NCI-H345 treated with DMSO at 0.1 percent for 48 hours (cell line): ENCODE data around the gene TMEM248.
"Not testable (repeated sequence)": the region's sequence is repeated elsewhere in the genome, so short reads cannot be mapped to it uniquely, and the experiment has no call there.

ENCODE experiments used
- DNase-seq: peaks from one replicate; lab custom pipeline; 2025; ENCODE audit not compliant: unreplicated experiment; lab: John Stamatoyannopoulos, UW

The TMEM248 gene

GRCh38 chr7:66948480-66949109 is 27.6 kb downstream of the TMEM248 start:
- no peak for DNase-seq

GRCh38 chr7:66950311-66950710 is 29.3 kb downstream of the TMEM248 start:
- no peak for DNase-seq

- DNase-seq, result no peak
Measured at GRCh38 chr7:66950763-66951162, 29.7 kb downstream of the TMEM248 start.

GRCh38 chr7:66952343-66953043 is 31.5 kb downstream of the TMEM248 start:
- DNase-seq, result no peak

GRCh38 chr7:66953044-66953427 is 32.0 kb downstream of the TMEM248 start:
- DNase-seq, result no peak

GRCh38 chr7:66957595-66958290 is 36.7 kb downstream of the TMEM248 start:
- no peak for DNase-seq

GRCh38 chr7:66958538-66959350 is 37.7 kb downstream of the TMEM248 start:
- DNase-seq, result no peak

GRCh38 chr7:66960192-66960591 is 39.2 kb downstream of the TMEM248 start:
- no peak for DNase-seq

GRCh38 chr7:66961096-66961495 is 40.1 kb downstream of the TMEM248 start:
- no peak for DNase-seq

- DNase-seq, result no peak
Measured at GRCh38 chr7:66964411-66964810, 43.4 kb downstream of the TMEM248 start.

GRCh38 chr7:66967029-66967428 is 46.0 kb downstream of the TMEM248 start:
- no peak for DNase-seq

GRCh38 chr7:66969001-66969400 is 48.0 kb downstream of the TMEM248 start:
- DNase-seq, result not testable (repeated sequence)

- DNase-seq, result no peak
Measured at GRCh38 chr7:66970310-66970709, 49.3 kb downstream of the TMEM248 start.

GRCh38 chr7:66974986-66975590 is 54.1 kb downstream of the TMEM248 start:
- DNase-seq, result no peak

- DNase-seq, result not testable (repeated sequence)
Measured at GRCh38 chr7:66978312-66978711, 57.3 kb downstream of the TMEM248 start.

GRCh38 chr7:66979013-66979412 is 58.0 kb downstream of the TMEM248 start:
- not testable (repeated sequence) for DNase-seq

- DNase-seq, result not testable (repeated sequence)
Measured at GRCh38 chr7:66980336-66980735, 59.3 kb downstream of the TMEM248 start.

GRCh38 chr7:66989552-66989951 is 68.5 kb downstream of the TMEM248 start:
- DNase-seq, result not testable (repeated sequence)

GRCh38 chr7:66994051-66994450 is 73.0 kb downstream of the TMEM248 start:
- DNase-seq, result not testable (repeated sequence)

GRCh38 chr7:66994691-66995049 is 73.6 kb downstream of the TMEM248 start:
- DNase-seq, result not testable (repeated sequence)
